ENCODE data around the gene OOEP. TPM values are rescaled to one million over a fixed set of nuclear protein-coding genes. Genes with fewer than 3 reads are reported as not detected.

The OOEP gene
- polyA plus RNA-seq, 1 of the 3 experiments (the other 2 are of a cell fraction), result not detected

- H3K9ac ChIP-seq, result no peak overlapping the region
- H3F3A ChIP-seq (replicated peaks; ENCODE audit: insufficient read depth), result no peaks in the 10 kb centered on the region
- TF ChIP-seq RFX5 (IDR thresholded peaks at IDR 0.05; ENCODE audit: low read length) (no peak), JUND (IDR thresholded peaks at IDR 0.05) (no peak), GABPA (IDR thresholded peaks at IDR 0.05; ENCODE audit: low read depth) (no peak), ELF1 (IDR thresholded peaks at IDR 0.05) (no peak), MEF2A (IDR thresholded peaks at IDR 0.05; ENCODE audit: borderline replicate concordance, low read depth) (no peak), YY1 (IDR thresholded peaks at IDR 0.05; ENCODE audit: low read depth) (no peak), PBX3 (IDR thresholded peaks at IDR 0.05) (no peak), MXI1 (IDR thresholded peaks at IDR 0.05; ENCODE audit: low read depth, low read length) (no peak), CHD2 (IDR thresholded peaks at IDR 0.05; ENCODE audit: low read length, partially characterized antibody) (no peak), RXRA (IDR thresholded peaks at IDR 0.05; ENCODE audit: borderline replicate concordance, low read depth) (no peak), RAD21 (IDR thresholded peaks at IDR 0.05; ENCODE audit: low read length) (no peak), POLR2AphosphoS5 (IDR thresholded peaks at IDR 0.05; ENCODE audit: low read depth, low read length) (no peak), TEAD4 (IDR thresholded peaks at IDR 0.05; ENCODE audit: borderline replicate concordance, insufficient read depth) (no peak)
- H3K9me2 ChIP-seq, result no peaks in the 10 kb centered on the region
- no peak overlapping the region for H2AFZ ChIP-seq (ENCODE audit: low read depth)
- no peaks in the 10 kb centered on the region for H3K36me3 ChIP-seq (replicated peaks in 1 of 2; ENCODE audit: control insufficient read depth in 1 of 2, insufficient read depth in 2 of 2, low read length in 1 of 2)
- H3K27me3 ChIP-seq (ENCODE audit: insufficient read depth), result no peaks in the 10 kb centered on the region
- no peaks in the 10 kb centered on the region for H3K79me2 ChIP-seq (ENCODE audit: insufficient read depth)
- H3K4me3 ChIP-seq (ENCODE audit: low read depth in 2 of 2, low read length in 1 of 2), result no peak overlapping the region
- no peaks in the 10 kb centered on the region for H3K9me3 ChIP-seq
- no peak overlapping the region for H3K4me2 ChIP-seq
- ChIA-PET POLR2A (no interaction called here), CTCF (interaction anchor here (0.9 to 1.8 kb wide), 2 partner anchors 12 to 51 kb away, joined by 3 to 5 read pairs; no protein-coding TSS in a partner anchor)
- H3K27ac ChIP-seq (ENCODE audit: low read depth in 2 of 2, low read length in 1 of 2), result no peak overlapping the region
- H4K20me1 ChIP-seq (ENCODE audit: insufficient read depth), result no peaks in the 10 kb centered on the region
- whole genome bisulfite sequencing (ENCODE audit: low lambda C conversion rate), result 76% methylated on average over 3 of the region's 3 CpGs
- DNase-seq, result no peak
- no peaks in the 10 kb centered on the region for H3K4me1 ChIP-seq (ENCODE audit: control insufficient read depth in 1 of 2, insufficient read depth in 2 of 2, low read depth in 1 of 2, low read length in 1 of 2)
Observed at GRCh38 chr6:73377225-73377624, 7.5 kb upstream of the OOEP start.

- Histone ChIP-seq H3K9me2 (no peaks in the 10 kb centered on the region), H3K9ac (no peak overlapping the region), H3K27me3 (ENCODE audit: insufficient read depth) (no peaks in the 10 kb centered on the region), H3K9me3 (no peaks in the 10 kb centered on the region), H4K20me1 (ENCODE audit: insufficient read depth) (no peaks in the 10 kb centered on the region), H3F3A (replicated peaks; ENCODE audit: insufficient read depth) (no peaks in the 10 kb centered on the region), H2AFZ (ENCODE audit: low read depth) (no peak overlapping the region), H3K79me2 (ENCODE audit: insufficient read depth) (no peaks in the 10 kb centered on the region), H3K27ac (ENCODE audit: low read depth in 2 of 2, low read length in 1 of 2) (no peak overlapping the region), H3K4me2 (no peak overlapping the region), H3K4me1 (ENCODE audit: control insufficient read depth in 1 of 2, insufficient read depth in 2 of 2, low read depth in 1 of 2, low read length in 1 of 2) (no peaks in the 10 kb centered on the region), H3K4me3 (ENCODE audit: low read depth in 2 of 2, low read length in 1 of 2) (no peak overlapping the region), H3K36me3 (replicated peaks in 1 of 2; ENCODE audit: control insufficient read depth in 1 of 2, insufficient read depth in 2 of 2, low read length in 1 of 2) (no peaks in the 10 kb centered on the region)
- 29% methylated on average over 1 of the region's 1 CpG for WGBS (ENCODE audit: low lambda C conversion rate)
- POLR2A ChIA-PET, result no interaction called here
- DNase-seq, result no peak
- CTCF ChIA-PET, result interaction anchor here (0.6 to 1.4 kb wide), 2 partner anchors 107 to 110 kb away, joined by 3 read pairs; no protein-coding TSS in a partner anchor
- TF ChIP-seq SIN3A (IDR thresholded peaks at IDR 0.05; ENCODE audit: borderline replicate concordance, low read depth, low read length), result no peak
Observed at GRCh38 chr6:73375216-73375615, 5.5 kb upstream of the OOEP start.

- H4K20me1 ChIP-seq (ENCODE audit: insufficient read depth), result no peaks in the 10 kb centered on the region
- H3F3A ChIP-seq (replicated peaks; ENCODE audit: insufficient read depth), result no peaks in the 10 kb centered on the region
- DNase-seq, result no peak
- H3K36me3 ChIP-seq (replicated peaks in 1 of 2; ENCODE audit: control insufficient read depth in 1 of 2, insufficient read depth in 2 of 2, low read length in 1 of 2), result no peaks in the 10 kb centered on the region
- CTCF ChIA-PET, result interaction anchor here (0.9 kb wide), 1 partner anchor 46 kb away, joined by 4 read pairs; no protein-coding TSS in a partner anchor
- 56% methylated on average over 9 of the region's 10 CpGs for WGBS (ENCODE audit: low lambda C conversion rate)
- H3K27me3 ChIP-seq (ENCODE audit: insufficient read depth), result no peaks in the 10 kb centered on the region
- no peak overlapping the region for H3K4me3 ChIP-seq (ENCODE audit: low read depth in 2 of 2, low read length in 1 of 2)
- no peaks in the 10 kb centered on the region for H3K4me1 ChIP-seq (ENCODE audit: control insufficient read depth in 1 of 2, insufficient read depth in 2 of 2, low read depth in 1 of 2, low read length in 1 of 2)
- POLR2A ChIA-PET, result no interaction called here
- H3K79me2 ChIP-seq (ENCODE audit: insufficient read depth), result no peaks in the 10 kb centered on the region
- H2AFZ ChIP-seq (ENCODE audit: low read depth), result no peak overlapping the region
- H3K9me2 ChIP-seq, result no peaks in the 10 kb centered on the region
- H3K4me2 ChIP-seq, result no peak overlapping the region
- no peaks in the 10 kb centered on the region for H3K9me3 ChIP-seq
- no peak overlapping the region for H3K9ac ChIP-seq
- H3K27ac ChIP-seq (ENCODE audit: low read depth in 2 of 2, low read length in 1 of 2), result no peak overlapping the region
- no peak for TF ChIP-seq CTCF (IDR thresholded peaks at IDR 0.05)
- TF ChIP-seq TAF1 (IDR thresholded peaks at IDR 0.05; ENCODE audit: borderline replicate concordance, low read depth, low read length), result no peak
- TF ChIP-seq RAD21 (IDR thresholded peaks at IDR 0.05; ENCODE audit: low read length), result no peak
- no peak for TF ChIP-seq REST (IDR thresholded peaks at IDR 0.05; ENCODE audit: low read depth, low read length)
- TF ChIP-seq EP300 (IDR thresholded peaks at IDR 0.05; ENCODE audit: borderline replicate concordance in 1 of 2, low read depth in 1 of 2, low read length in 1 of 2), result no peak
- TF ChIP-seq ELF1 (IDR thresholded peaks at IDR 0.05), result no peak
Observed at GRCh38 chr6:73372516-73372915, 2.8 kb upstream of the OOEP start.

Data from SK-N-SH (cell line).